DOHH2 (cell line): ENCODE measurements around the gene SMAP1.

Experiments
- H3F3A ChIP-seq: fragments of 200-600 bp; sonication (generic), shearing (Covaris generic); 2 replicates; pipeline ENCODE4 v1.6.0; 2016; ENCODE audit warnings: antibody characterized with exemption, mild to moderate bottlenecking; ENCODE audit not compliant: control insufficient read depth, insufficient read depth
- H3K27ac ChIP-seq: fragments of 200-600 bp; sonication (generic); 2 replicates; pipeline ENCODE4 v1.5.1; 2014; ENCODE audit warnings: low read depth, mild to moderate bottlenecking, low read length, moderate library complexity
- H3K27me3 ChIP-seq: fragments of 200-600 bp; sonication (generic); 2 replicates; pipeline ENCODE4 v1.6.1; 2014; ENCODE audit warnings: mild to moderate bottlenecking, low read length, mixed read lengths; ENCODE audit not compliant: control insufficient read depth
- H3K36me3 ChIP-seq: fragments of 200-600 bp; sonication (generic); 2 replicates; pipeline ENCODE4 v1.6.1; 2014; ENCODE audit warnings: mild to moderate bottlenecking, low read length, moderate library complexity, mixed read lengths; ENCODE audit not compliant: control insufficient read depth
- H3K4me1 ChIP-seq: fragments of 200-600 bp; sonication (generic); 2 replicates; pipeline ENCODE4 v1.6.1; 2014; ENCODE audit warnings: mild to moderate bottlenecking, low read length, mixed read lengths; ENCODE audit not compliant: control insufficient read depth
- H3K4me2 ChIP-seq: fragments of 200-600 bp; sonication (generic); 2 replicates; pipeline ENCODE4 v1.6.0; 2014; ENCODE audit warnings: mild to moderate bottlenecking, low read length, moderate library complexity
- H3K4me3 ChIP-seq: fragments of 200-600 bp; sonication (generic); 2 replicates; pipeline ENCODE4 v1.5.1; 2014; ENCODE audit warnings: mild to moderate bottlenecking, low read length, mixed read lengths
- H3K79me2 ChIP-seq: fragments of 200-600 bp; sonication (generic); 2 replicates; pipeline ENCODE4 v1.6.1; 2014; ENCODE audit warnings: mild to moderate bottlenecking, low read length, mixed read lengths; ENCODE audit not compliant: control insufficient read depth
- H3K9me2 ChIP-seq: fragments of 200-600 bp; sonication (generic); replicated peaks from 2 replicates; pipeline ENCODE4 v1.6.1; 2014; ENCODE audit warnings: mild to moderate bottlenecking, low read length, mixed read lengths; ENCODE audit not compliant: control insufficient read depth
- H3K9me3 ChIP-seq: fragments of 200-600 bp; sonication (generic); 2 replicates; pipeline ENCODE4 v1.6.1; 2014; ENCODE audit warnings: antibody characterized with exemption, low read length, mixed read lengths; ENCODE audit not compliant: control insufficient read depth, insufficient read depth
- H4K20me1 ChIP-seq: fragments of 200-600 bp; sonication (generic); 2 replicates; pipeline ENCODE4 v1.6.0; 2014; ENCODE audit warnings: low read depth, mild to moderate bottlenecking, antibody characterized with exemption, low read length, moderate library complexity; ENCODE audit not compliant: control insufficient read depth, insufficient read depth
- EZH2phosphoT487 ChIP-seq: fragments of 200-600 bp; sonication (generic); IDR thresholded peaks from 2 replicates; pipeline ENCODE4 v1.6.1; 2017; ENCODE audit warnings: borderline replicate concordance, mild to moderate bottlenecking, antibody characterized with exemption, low read length, moderate library complexity, mixed read lengths
- TF ChIP-seq, protein P1 (sequence below): fragments of 200-600 bp; sonication (generic); IDR thresholded peaks from one replicate; pipeline ENCODE4 v1.5.1; 2014; ENCODE audit warnings: antibody characterized with exemption, mild to moderate bottlenecking, low read depth, low read length; ENCODE audit not compliant: poor library complexity, severe bottlenecking

Gene SMAP1

DNA sequence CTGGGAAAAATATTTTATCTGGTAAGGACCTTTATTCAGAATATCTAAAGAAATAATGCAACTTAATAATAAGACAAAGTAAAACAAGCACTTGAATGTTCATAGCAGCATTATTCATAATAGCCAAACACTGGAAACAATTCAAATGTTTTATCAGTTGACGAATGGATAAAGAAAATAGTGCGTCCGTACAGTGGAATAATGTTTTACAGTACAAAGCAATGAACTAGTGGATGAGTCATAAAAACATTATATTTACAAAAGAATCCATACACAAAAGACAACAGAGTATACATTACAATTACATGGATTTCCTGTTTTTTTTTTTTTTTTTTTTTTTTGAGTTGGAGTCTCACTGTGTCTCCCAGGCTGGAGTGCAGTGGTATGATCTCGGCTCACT, 12.7 kb downstream of the SMAP1 start:
- H3K4me3 ChIP-seq: no peak overlapping the region

DNA sequence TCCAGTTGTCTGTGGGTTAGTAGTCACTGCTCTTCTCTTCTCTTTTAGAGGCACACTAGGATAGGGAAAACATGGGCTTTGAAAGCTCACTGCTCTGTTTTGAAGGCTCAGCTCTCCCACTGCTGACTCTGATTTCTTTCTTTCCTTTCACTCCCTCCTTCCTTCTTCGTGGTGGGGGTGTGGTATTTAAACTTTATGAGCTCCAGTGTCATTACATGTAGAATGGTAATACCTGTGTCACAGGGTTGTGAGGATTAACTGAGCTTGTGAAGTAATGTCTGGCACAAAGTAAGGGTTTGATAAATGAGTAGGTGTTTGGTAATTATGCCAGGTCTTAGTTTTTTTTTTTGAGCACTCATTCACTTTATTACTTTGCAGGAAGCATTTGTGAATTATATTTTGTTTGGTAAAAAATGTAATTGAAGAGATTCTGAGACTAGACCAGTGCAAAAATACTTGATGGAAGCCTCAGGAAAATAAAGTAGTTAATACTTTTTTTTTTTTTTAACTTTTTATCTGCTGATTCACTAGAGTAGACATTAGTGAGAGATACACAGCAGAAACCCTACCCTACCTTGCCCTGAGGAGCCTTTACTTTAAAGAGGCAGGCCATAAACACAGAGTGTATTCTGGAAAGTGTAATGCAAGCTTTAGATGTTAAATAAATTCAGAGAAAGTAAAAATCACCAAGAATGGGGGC, 17.3 kb downstream of the SMAP1 start:
- Histone ChIP-seq H3K9me2 (no peaks in the 10 kb centered on the region), H3K4me3 (no peak overlapping the region), H3K36me3 (no peaks in the 10 kb centered on the region), H4K20me1 (peaks cover 4% of the 10 kb centered on the region; the same call in 1 of the 2 replicates), H3K4me2 (no peak overlapping the region), H3K79me2 (peaks cover 67% of the 10 kb centered on the region), H3K4me1 (no peaks in the 10 kb centered on the region), H3F3A (no peaks in the 10 kb centered on the region), H3K27ac (no peak overlapping the region), H3K27me3 (no peaks in the 10 kb centered on the region), H3K9me3 (no peaks in the 10 kb centered on the region)
- TF ChIP-seq EZH2phosphoT487: no peak
- TF ChIP-seq, protein P1, sequence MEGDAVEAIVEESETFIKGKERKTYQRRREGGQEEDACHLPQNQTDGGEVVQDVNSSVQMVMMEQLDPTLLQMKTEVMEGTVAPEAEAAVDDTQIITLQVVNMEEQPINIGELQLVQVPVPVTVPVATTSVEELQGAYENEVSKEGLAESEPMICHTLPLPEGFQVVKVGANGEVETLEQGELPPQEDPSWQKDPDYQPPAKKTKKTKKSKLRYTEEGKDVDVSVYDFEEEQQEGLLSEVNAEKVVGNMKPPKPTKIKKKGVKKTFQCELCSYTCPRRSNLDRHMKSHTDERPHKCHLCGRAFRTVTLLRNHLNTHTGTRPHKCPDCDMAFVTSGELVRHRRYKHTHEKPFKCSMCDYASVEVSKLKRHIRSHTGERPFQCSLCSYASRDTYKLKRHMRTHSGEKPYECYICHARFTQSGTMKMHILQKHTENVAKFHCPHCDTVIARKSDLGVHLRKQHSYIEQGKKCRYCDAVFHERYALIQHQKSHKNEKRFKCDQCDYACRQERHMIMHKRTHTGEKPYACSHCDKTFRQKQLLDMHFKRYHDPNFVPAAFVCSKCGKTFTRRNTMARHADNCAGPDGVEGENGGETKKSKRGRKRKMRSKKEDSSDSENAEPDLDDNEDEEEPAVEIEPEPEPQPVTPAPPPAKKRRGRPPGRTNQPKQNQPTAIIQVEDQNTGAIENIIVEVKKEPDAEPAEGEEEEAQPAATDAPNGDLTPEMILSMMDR: no peak

More for the DNA sequence above, 12.7 kb downstream of the SMAP1 start:
- no peaks in the 10 kb centered on the region for H3K9me3 ChIP-seq
- no peaks in the 10 kb centered on the region for H3K36me3 ChIP-seq
- no peaks in the 10 kb centered on the region for H3K4me1 ChIP-seq
- TF ChIP-seq, protein P1: no peak
- TF ChIP-seq EZH2phosphoT487: no peak
- no peaks in the 10 kb centered on the region for H3K27me3 ChIP-seq
- H4K20me1 ChIP-seq: no peaks in the 10 kb centered on the region
- H3K9me2 ChIP-seq: no peaks in the 10 kb centered on the region
- H3K4me2 ChIP-seq: no peak overlapping the region
- no peaks in the 10 kb centered on the region for H3F3A ChIP-seq
- no peak overlapping the region for H3K27ac ChIP-seq
- peaks cover 68% of the 10 kb centered on the region for H3K79me2 ChIP-seq

DNA sequence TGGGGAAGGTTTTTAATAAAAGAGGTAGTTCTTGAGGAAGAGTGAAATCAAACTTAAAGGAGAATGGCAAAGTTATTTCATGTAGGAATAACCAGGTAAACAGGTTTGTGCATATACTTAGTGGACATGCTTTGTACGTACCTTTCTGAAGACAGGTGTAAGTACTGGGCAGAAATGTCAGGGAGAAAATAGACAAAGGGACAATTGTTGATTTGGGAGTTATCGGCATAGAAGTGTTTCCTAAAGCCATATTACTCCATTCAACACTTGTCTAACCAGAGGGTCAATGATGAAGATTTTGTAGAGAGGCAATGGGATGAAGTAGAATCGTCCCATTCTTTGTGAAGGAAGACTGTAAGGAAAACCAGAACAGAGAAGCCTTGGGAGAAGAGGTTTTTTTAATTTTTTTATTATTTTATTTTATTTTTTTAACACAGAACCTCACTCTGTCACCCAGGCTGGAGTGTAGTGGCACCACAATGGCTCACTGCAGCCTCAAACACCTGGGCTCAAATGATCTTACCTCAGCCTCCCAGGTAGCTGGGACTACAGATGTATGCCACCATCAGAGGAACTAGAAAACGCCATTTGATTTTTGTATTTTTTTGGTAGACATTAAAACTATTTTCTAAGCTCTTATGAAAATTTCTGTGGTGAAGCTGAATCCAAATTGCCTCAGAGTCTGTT, 18.0 kb downstream of the SMAP1 start:
- Histone ChIP-seq H3K4me3 (no peak overlapping the region), H3K4me2 (no peak overlapping the region), H3K27ac (no peak overlapping the region), H3F3A (no peaks in the 10 kb centered on the region), H3K36me3 (no peaks in the 10 kb centered on the region), H4K20me1 (peaks cover 4% of the 10 kb centered on the region; the same call in 1 of the 2 replicates), H3K79me2 (peaks cover 65% of the 10 kb centered on the region), H3K4me1 (no peaks in the 10 kb centered on the region), H3K9me2 (no peaks in the 10 kb centered on the region), H3K9me3 (no peaks in the 10 kb centered on the region), H3K27me3 (no peaks in the 10 kb centered on the region)
- TF ChIP-seq, protein P1: no peak
- TF ChIP-seq EZH2phosphoT487: no peak
